Central memory CD8-positive, alpha-beta T cell (primary cell): ENCODE results near the gene ARHGAP35.
"Not testable (repeated sequence)": the region's sequence is repeated elsewhere in the genome, so short reads cannot be mapped to it uniquely, and the experiment has no call there.

ENCODE experiments used
- ATAC-seq: fragments of 150-1000 bp; cut with Tn5 transposase; replicated peaks from 2 replicates; pipeline ENCODE4 v1.10.0; 2022; ENCODE audit warnings: mild to moderate bottlenecking, moderate FRiP score, moderate number of reproducible peaks; ENCODE audit not compliant: poor library complexity, severe bottlenecking; ENCODE audit errors: extremely low read depth
- DNase-seq, 2 donors: peaks; one replicate each; pipeline ENCODE4 v3.0.0; 2021; ENCODE audit warnings: low spot score in 2 of 2
- H3K27ac Mint-ChIP-seq: one replicate; pipeline ENCODE4 v1.8.0; 2022; ENCODE audit warnings: low read depth, mild to moderate bottlenecking, moderate library complexity, mixed read lengths
- H3K27me3 Mint-ChIP-seq: one replicate; pipeline ENCODE4 v1.8.0; 2022; ENCODE audit warnings: mixed read lengths
- H3K36me3 Mint-ChIP-seq: one replicate; pipeline ENCODE4 v1.8.0; 2022; ENCODE audit warnings: mild to moderate bottlenecking, moderate library complexity, mixed read lengths; ENCODE audit not compliant: insufficient read depth
- H3K4me1 Mint-ChIP-seq: one replicate; pipeline ENCODE4 v1.8.0; 2022; ENCODE audit warnings: mixed read lengths
- H3K4me3 Mint-ChIP-seq: one replicate; pipeline ENCODE4 v1.8.0; 2022; ENCODE audit warnings: mild to moderate bottlenecking, moderate library complexity, mixed read lengths
- H3K9me3 Mint-ChIP-seq: one replicate; pipeline ENCODE4 v1.8.0; 2022; ENCODE audit warnings: mixed read lengths

The ARHGAP35 gene

DNA sequence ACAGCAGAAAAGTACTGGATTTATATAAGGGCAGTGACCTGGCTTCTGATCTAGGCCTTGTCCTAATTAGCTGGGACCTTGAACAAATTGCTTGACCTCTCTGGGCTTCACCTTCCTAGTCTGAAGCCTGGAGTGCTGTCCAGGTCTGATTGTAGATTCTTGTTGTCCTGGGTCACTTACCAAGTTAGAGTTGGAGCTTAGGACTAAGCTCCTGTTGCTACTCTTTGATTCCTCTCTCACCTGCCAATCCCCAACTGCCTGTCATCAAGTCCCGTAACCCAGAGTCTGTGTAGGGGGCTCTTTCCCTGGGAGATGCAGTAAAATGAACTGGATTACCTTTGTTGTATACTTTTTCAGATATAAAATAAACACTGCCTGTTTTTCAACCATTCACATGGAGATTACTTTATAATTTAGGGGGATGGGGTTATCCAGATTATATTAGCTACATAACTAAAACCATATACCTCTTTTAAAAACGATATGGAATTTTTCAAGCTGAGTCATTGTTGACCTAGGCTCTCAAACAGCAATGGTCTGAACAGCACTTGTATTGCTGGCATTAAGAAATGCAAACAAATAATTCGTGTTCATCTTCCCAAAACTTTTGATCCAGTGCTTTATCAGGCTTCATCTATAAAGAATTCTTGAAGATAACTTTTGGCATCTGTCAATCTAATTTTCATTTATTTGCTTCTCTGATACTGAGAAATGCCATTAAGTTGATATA is 5.8 kb downstream of the ARHGAP35 start:
- DNase-seq, result no peak
- H3K27ac Mint-ChIP-seq, result peak overlapping the region; percentile 12
- H3K9me3 Mint-ChIP-seq, result no peaks in the 10 kb centered on the region
- no peak for ATAC-seq
- H3K4me3 Mint-ChIP-seq, result no peak overlapping the region
- H3K4me1 Mint-ChIP-seq, result peaks cover 14% of the 10 kb centered on the region
- peaks cover 5% of the 10 kb centered on the region for H3K36me3 Mint-ChIP-seq
- H3K27me3 Mint-ChIP-seq, result no peaks in the 10 kb centered on the region

DNA sequence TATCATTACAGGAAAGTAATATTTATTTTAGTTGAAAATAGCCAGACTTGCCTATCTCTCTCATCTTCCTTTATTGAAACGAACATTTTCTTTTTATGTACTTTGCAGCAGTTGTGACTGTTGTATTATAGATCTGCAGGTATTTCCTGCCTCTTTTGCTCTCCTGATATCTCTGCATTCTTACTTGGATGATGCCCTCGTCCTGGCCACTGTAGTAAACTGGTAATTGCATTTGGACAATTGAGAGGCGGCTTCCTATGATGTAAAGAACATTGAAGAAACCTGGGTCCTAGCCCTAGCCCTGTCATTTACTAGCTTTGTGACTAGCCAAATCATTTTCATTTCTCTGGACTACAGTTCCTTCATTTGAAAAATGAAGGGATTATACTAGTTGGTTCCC is 6.4 kb downstream of the ARHGAP35 start:
- H3K9me3 Mint-ChIP-seq, result no peaks in the 10 kb centered on the region
- peaks cover 18% of the 10 kb centered on the region for H3K4me1 Mint-ChIP-seq
- no peak overlapping the region for H3K4me3 Mint-ChIP-seq
- peaks cover 5% of the 10 kb centered on the region for H3K36me3 Mint-ChIP-seq
- H3K27me3 Mint-ChIP-seq, result no peaks in the 10 kb centered on the region
- peak overlapping the region; percentile 12 for H3K27ac Mint-ChIP-seq
- DNase-seq (no peak), ATAC-seq (no peak)

DNA sequence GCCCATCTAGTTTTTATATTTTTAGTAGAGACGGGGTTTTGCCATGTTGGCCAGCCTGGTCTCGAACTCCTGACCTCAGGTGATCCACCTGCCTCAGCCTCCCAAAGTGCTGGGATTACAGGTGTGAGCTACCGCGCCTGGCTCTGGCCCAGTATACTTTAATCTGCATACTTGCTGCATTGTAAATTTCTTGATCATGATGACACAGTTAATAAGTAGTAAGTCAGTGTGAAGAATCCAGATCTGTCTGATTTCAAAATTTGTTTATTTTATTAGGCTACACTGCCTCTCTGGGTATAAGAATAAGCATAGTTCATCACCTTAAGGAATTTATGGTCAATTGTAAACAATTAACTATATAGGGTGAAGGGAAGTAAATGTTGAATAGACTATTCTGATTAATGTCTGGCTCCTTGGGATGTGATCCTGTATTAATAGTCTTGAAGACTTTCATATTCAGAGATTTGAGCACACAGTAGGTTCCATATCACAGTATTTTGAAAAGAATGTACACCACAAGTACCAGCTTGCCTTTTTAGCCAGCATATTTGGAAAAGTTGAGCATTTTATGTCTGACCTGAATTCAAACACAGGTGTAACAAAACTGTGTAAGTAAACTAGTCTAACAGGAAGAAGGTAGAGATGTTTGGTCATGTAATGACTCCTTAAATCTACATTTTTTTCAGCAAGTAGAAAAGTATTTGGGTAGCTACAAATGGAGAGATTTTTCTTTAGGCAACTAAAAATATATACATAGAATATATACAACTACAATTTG is 7.4 kb downstream of the ARHGAP35 start:
- DNase-seq (no peak), ATAC-seq (no peak)
- no peaks in the 10 kb centered on the region for H3K27me3 Mint-ChIP-seq
- H3K4me1 Mint-ChIP-seq, result peaks cover 18% of the 10 kb centered on the region
- peak overlapping the region; percentile 12 for H3K27ac Mint-ChIP-seq
- peaks cover 10% of the 10 kb centered on the region for H3K36me3 Mint-ChIP-seq
- no peaks in the 10 kb centered on the region for H3K9me3 Mint-ChIP-seq
- no peak overlapping the region for H3K4me3 Mint-ChIP-seq

DNA sequence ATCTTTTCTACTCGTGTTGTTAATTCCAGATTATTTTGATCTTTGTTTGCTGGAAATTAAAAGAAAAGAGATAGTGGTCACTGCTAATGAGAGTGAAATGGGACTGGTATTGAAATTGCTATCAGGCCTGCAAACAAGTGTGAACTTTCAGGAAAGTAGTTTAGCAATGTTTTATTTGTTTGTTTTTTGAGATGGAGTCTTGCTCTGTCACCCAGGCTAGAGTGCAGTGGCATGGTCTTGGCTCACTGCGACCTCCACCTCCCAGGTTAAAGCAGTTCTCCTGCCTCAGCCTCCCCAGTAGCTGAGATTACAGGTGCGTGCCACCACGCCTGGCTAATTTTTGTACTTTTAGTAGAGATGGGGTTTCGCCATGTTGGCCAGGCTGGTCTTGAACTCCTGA is 10.4 kb downstream of the ARHGAP35 start:
- not testable (repeated sequence) for ATAC-seq, H3K27ac Mint-ChIP-seq, DNase-seq, H3K9me3 Mint-ChIP-seq, H3K27me3 Mint-ChIP-seq, H3K4me3 Mint-ChIP-seq
- Mint-ChIP-seq H3K36me3 (peaks cover 13% of the 10 kb centered on the region), H3K4me1 (peaks cover 18% of the 10 kb centered on the region)

DNA sequence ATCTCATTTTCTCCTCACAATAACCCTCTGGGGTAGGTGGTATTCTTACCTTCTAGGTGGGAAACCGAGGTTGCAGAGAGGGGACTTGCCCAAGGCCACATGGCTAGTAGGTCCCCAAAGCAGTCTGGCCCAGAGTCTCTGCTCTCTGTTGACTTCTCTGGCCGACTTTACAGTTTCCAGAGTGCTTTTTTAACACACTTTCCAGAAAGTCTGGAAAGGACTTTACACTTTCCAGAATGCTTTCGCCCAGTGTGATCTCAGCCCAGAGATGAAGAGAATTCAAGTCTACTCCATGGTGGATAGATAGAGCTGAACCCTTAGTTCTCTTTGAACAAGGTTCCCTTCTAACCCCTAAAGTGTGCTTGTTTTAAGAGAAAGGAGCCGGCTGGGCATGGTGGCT is 12.2 kb downstream of the ARHGAP35 start:
- Mint-ChIP-seq H3K27ac (no peak overlapping the region), H3K9me3 (no peaks in the 10 kb centered on the region), H3K4me3 (no peak overlapping the region), H3K27me3 (no peaks in the 10 kb centered on the region), H3K4me1 (peaks cover 18% of the 10 kb centered on the region), H3K36me3 (peaks cover 10% of the 10 kb centered on the region)
- ATAC-seq, result no peak
- no peak for DNase-seq

DNA sequence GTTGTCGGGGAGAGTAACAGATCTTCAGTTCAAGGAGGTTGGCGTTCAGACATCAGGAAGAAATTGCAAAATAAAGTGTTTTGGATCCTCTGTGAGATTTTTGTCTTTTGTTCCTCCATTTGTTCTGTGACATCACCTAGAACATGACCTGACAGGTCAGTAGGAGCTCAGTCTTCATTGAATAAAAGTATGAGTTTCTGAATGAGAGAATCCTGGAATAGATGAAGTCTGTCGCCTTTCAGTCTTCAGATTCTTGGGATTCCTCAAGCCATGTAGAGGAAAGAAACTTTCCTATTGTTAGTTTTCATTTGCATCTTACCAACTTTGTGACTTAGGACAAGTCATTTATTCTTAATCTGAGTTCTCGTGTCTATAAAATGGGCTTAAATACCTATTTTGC is 14.4 kb downstream of the ARHGAP35 start:
- Mint-ChIP-seq H3K4me3 (no peak overlapping the region), H3K27ac (no peak overlapping the region), H3K36me3 (peaks cover 13% of the 10 kb centered on the region), H3K9me3 (no peaks in the 10 kb centered on the region), H3K4me1 (peaks cover 11% of the 10 kb centered on the region), H3K27me3 (no peaks in the 10 kb centered on the region)
- no peak for DNase-seq
- ATAC-seq, result no peak

DNA sequence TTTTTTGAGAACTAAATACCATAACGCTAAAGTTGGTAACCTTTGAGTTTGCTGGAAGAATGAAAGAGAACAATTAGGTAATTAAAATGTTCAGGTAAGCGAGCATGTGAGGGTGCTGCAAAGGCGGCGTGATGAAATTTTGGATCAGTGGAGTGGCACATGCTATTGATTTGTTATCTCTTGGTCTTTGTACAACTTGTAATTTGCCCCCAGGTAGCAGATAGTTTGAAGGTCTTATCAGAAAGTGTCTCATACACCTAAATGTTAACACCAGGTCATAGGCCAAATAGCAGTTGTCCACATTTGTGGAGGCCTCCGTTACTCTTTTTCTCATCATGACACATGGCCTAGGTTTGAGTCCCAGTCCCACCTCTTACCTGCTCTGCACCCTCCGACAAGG is 14.9 kb downstream of the ARHGAP35 start:
- Mint-ChIP-seq H3K27me3 (no peaks in the 10 kb centered on the region), H3K4me3 (no peak overlapping the region), H3K36me3 (peaks cover 15% of the 10 kb centered on the region), H3K4me1 (peaks cover 11% of the 10 kb centered on the region), H3K9me3 (no peaks in the 10 kb centered on the region), H3K27ac (no peak overlapping the region)
- no peak for DNase-seq
- no peak for ATAC-seq

DNA sequence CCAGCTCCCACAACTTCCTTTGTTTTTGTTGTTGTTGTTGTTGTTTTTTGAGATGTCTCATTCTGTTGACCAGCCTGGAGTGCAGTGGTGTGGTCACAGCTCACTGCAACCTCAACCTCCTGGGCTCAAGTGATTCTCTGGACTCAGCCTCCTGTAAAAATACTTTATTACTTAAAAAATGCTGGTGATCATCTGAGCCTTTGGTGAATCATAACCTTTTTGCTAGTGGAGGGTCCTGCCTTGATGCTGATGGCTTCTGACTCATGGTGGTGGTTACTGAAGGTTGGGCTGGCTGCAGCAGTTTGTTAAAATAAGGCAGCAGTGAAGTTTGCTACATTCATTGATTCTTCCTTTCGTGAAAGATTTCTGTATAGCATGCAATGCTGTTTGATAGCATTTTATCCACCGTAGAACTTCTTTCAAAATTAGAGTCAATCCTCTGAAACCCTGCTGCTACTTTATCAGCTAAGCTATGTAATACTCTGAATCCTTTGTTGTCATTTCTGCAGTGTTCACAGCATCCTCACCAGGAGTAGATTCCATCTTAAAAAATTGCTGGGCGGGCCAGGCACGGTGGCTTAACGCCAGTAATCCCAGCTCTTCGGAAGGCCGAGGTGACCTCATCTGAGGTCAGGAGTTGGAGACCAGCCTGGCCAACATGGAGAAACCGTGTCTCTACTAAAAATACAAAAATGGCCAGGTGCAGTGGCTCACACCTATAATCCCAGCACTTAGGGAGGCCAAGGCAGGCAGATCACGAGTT is 18.0 kb downstream of the ARHGAP35 start:
- no peak for ATAC-seq
- peaks cover 15% of the 10 kb centered on the region for H3K36me3 Mint-ChIP-seq
- peaks cover 12% of the 10 kb centered on the region for H3K4me1 Mint-ChIP-seq
- no peaks in the 10 kb centered on the region for H3K27me3 Mint-ChIP-seq
- no peak overlapping the region for H3K4me3 Mint-ChIP-seq
- no peaks in the 10 kb centered on the region for H3K9me3 Mint-ChIP-seq
- peak overlapping the region; percentile 22 for H3K27ac Mint-ChIP-seq
- DNase-seq, result no peak

DNA sequence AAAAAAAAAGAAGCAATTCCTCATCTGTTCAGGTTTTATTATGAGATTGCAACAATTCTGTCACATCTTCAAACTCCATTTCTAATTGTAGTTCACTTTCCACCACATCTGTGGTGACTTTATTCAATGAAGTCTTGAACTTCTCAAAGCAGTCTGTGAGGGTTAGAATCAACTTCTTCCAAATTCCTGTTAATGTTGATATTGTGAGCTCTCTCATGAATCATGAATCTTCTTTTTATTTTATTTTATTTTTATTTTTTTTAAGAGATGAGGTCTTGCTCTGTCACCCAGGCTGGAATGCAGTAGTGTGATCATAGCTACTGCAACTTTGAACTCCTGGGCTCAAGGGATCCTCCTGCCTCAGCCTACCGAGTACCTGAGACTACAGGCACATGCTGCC is 19.6 kb downstream of the ARHGAP35 start:
- DNase-seq, result no peak
- Mint-ChIP-seq H3K4me3 (no peak overlapping the region), H3K27ac (no peak overlapping the region), H3K4me1 (peaks cover 22% of the 10 kb centered on the region), H3K27me3 (no peaks in the 10 kb centered on the region), H3K36me3 (peaks cover 13% of the 10 kb centered on the region), H3K9me3 (no peaks in the 10 kb centered on the region)
- ATAC-seq, result no peak

DNA sequence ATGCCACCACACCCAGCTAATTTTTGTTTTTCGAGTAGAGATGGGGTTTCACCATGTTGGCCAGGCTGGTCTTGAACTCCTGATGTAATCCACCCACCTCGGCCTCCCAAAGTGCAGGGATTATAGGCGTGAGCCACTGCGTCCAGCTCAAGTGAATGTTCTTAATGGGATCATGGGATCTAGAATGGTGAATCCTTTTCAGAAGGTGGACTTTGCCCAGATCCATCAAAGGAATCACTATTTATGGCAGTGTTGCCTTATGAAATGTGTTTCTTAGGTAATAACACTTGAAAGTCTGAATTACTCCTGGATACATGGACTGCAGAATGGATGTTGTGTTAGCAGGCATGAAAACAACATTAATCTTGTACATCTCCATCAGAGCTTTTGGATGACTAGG is 20.3 kb downstream of the ARHGAP35 start:
- Mint-ChIP-seq H3K9me3 (no peaks in the 10 kb centered on the region), H3K36me3 (peaks cover 12% of the 10 kb centered on the region), H3K27ac (no peak overlapping the region), H3K4me1 (peaks cover 28% of the 10 kb centered on the region), H3K4me3 (no peak overlapping the region), H3K27me3 (no peaks in the 10 kb centered on the region)
- ATAC-seq, result no peak
- DNase-seq, result no peak

DNA sequence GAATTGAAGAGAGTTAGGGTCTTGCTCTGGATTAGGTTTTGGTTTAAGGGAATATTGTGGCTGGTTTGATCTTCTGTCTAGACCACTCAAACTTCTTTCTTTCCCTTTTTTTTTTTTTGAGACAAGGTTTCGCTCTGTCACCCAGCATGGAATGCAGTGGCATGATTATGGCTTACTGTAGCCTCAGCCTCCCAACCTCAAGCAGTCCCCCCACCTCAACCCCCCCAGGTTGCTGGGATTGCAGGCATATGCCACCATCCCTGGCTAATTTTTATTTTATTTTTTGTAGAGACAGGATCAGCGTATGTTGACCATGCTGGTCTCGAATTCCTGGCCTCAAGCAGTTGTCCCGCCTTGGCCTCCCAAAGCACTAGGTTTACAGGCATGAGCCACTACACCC is 21.2 kb downstream of the ARHGAP35 start:
- Mint-ChIP-seq H3K4me1 (peaks cover 38% of the 10 kb centered on the region), H3K4me3 (no peak overlapping the region), H3K27ac (no peak overlapping the region), H3K36me3 (peaks cover 14% of the 10 kb centered on the region), H3K27me3 (no peaks in the 10 kb centered on the region), H3K9me3 (no peaks in the 10 kb centered on the region)
- no peak for ATAC-seq
- DNase-seq, result no peak

DNA sequence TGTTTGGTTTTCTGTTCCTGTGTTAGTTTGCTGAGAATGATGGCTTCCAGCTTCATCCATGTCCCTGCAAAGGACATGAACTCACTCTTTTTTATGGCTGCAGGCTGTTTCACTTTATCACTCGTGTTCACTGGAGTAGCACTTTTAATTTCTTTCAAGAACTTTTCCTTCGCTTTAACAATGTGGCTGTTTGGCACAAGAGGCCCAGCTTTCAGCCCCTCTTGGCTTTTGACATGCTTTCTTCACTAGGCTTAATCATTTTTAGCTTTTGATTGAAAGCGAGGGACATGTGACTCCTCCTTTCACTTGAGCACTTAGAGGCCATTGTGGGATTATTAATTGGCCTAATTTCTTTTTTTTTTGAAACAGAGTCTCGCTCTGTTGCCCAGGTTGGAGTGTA is 22.0 kb downstream of the ARHGAP35 start:
- H3K27me3 Mint-ChIP-seq, ATAC-seq, DNase-seq, H3K4me3 Mint-ChIP-seq, H3K9me3 Mint-ChIP-seq: not testable (repeated sequence)
- H3K27ac Mint-ChIP-seq, result peak overlapping the region; percentile 33
- H3K4me1 Mint-ChIP-seq, result peaks cover 44% of the 10 kb centered on the region
- peaks cover 17% of the 10 kb centered on the region for H3K36me3 Mint-ChIP-seq
